SIG-M5 treated with dmso at 0.1 percent for 504 hours (cell line): ENCODE data around the gene ING5.
"Not testable (repeated sequence)": the region's sequence is repeated elsewhere in the genome, so short reads cannot be mapped to it uniquely, and the experiment has no call there.

ENCODE experiments used
- DNase-seq: peaks from one replicate; lab custom pipeline; 2025; ENCODE audit not compliant: unreplicated experiment; lab: John Stamatoyannopoulos, UW

The ING5 gene

DNA sequence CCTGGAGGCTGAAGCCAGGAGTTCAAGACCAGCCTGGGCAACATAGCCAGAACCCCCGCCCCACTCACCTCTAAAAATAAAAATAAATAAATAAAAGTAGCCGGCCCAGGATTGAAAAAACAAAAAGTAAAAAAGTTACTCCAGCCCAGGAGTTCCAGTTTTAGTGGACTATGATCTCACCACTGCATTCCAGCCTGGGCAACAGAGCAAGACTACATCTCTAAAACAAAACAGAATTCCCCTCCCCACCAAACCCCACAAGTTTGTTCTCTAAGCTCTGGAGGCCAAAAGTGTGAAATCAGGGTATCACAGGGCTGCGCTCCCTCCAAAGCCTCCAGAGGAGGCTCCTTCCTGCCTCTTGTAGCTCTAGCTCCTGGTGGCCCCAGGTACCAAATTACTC is 34.3 kb downstream of the ING5 start:
- DNase-seq, result no peak

GRCh38 chr2:241738040-241738686 is 36.3 kb downstream of the ING5 start:
- no peak for DNase-seq

- DNase-seq, result no peak
These were observed 37.3 kb downstream of the ING5 start for GRCh38 chr2:241739177-241739576.

GRCh38 chr2:241739651-241740050 is 37.8 kb downstream of the ING5 start:
- no peak for DNase-seq

DNA sequence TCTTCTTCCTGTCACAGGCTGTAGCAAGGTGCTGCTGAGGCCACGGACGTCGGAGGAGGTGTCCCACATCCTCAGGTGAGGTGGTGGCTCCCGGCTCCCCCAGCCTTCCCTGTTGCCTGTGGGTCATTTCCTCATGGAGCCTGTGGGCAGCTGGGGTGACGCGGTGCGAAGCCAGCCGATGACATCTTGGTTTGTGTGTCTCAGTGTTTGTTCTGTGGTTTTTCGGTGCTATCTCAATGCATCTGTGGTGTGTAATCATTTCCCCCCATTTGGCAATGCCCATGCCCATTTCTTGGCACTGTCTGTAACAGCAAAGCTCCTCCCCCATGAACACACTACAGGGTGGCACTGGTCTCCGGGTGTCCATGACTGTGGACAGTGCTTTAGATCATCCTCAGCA is 39.2 kb downstream of the ING5 start:
- DNase-seq, result no peak

DNA sequence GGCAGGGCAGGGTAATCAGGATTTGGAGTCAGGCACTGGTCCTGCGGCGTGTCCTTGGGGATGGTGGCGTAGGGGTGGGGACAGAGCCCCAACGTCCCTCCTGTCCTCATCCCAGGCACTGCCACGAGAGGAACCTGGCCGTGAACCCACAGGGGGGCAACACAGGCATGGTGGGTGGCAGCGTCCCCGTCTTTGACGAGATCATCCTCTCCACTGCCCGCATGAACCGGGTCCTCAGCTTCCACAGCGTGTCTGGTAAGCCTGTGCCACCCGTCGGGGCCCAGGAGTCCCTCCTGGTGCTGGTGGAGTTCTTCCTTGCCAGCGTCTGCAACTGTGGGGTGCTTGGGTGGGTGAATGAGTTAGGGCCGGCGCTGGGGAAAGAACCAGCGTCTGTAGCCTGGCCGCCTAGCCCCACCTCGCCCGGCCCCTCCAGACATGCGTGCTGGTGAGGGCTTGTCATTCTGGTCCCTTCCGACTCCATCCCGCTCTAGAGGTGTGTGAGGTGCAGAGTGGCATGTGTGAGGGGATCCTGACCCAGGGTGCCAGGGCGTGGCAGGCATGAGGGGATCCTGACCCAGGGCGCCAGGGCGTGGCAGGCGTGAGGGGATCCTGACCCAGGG is 40.6 kb downstream of the ING5 start:
- no peak for DNase-seq

- not testable (repeated sequence) for DNase-seq
These were observed 41.2 kb downstream of the ING5 start for GRCh38 chr2:241743008-241743407.

GRCh38 chr2:241743620-241744019 is 41.8 kb downstream of the ING5 start:
- no peak for DNase-seq

DNA sequence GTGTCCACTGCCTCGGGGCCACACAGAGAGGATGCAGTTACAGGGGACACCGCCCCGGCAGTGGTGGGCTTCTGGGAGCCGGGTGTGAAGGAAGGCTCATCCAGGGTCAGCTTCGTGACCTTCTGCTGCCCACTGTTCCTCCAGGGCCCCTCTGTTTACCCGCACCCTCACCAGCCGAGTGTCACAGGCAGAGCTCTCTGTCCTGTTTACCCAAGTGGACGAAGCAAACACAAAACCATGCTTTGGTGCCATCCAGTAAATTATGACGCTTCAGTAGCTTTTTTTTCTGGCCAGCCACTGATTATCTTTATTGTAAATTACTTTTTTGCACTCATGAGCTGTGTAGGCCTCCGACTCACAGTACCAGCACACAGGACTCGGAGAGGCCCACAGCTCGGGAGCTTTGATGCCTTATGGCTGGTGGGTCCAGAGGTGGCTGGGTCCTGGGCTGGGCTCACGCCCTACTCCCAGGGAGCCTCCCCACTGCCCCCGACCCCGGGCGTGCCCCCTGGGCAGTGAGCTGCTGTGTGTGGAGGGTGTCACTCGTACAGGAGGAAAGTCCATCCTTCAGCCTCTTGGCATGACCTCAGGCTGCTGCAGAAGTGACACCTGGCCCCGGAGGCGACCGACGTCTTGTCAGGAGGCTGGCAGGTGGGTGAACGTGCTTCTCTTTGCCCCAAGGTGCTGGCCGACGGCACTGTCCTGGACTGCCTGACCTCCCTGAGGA is 42.4 kb downstream of the ING5 start:
- no peak for DNase-seq

DNA sequence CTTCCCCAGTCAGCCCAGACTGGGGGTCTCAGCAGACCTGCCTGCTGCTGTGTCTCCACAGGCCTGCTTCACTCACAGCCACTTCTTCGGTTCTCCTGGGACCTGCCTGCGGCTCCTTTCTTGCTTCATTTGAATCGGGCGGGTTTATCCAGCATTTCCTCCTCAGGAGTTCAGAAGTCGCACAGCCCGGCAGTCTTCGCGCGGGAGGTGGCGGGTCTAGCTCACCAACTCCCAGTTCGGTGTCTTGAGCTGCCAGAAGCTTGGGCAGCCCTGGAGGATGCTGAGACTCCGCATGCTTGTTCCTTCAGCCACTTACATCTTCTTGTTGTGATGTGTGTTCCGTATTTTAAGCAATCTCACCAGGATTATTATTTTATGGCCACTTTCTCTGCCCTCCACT is 43.4 kb downstream of the ING5 start:
- no peak for DNase-seq

GRCh38 chr2:241746084-241746483 is 44.2 kb downstream of the ING5 start:
- no peak for DNase-seq

DNA sequence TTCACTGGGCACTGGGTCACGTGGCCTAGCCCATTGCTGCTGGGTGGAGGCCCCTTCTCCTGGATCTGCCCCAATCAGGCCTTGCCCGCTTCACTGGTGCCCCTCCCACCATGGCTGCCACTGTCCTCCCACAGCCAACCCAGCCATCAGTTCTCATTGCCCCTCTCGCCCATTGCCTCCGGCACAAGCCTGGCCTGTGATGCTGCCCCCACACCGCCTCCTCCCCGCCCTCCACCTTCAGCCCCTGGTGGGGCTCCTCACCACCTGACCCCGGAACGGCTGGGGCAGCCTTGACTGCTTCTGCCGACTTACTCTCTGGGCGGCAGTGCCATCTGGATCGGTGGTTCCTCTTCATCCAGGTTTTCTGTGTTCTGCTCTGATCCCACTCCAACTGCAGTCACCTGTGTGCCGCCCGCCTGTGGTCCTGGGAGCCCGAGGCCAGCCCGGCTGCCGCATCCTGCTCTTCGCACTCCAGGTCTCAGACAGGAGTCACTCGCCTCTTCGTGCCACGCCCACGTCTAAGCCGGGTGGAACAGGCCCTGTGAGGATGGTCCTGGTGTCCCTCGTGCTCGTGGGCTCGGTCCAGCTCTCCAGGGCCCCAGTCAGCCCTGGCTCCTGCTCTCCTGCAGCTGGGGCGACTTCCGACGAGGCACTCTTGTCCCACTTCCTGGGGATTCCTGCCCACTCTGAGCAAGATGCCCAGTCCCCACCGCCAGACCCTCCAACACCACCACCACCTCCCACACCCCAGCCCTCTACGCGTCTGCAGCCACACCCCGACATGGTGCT is 46.8 kb downstream of the ING5 start:
- no peak for DNase-seq

GRCh38 chr2:241750076-241750840 is 48.4 kb downstream of the ING5 start:
- no peak for DNase-seq

DNA sequence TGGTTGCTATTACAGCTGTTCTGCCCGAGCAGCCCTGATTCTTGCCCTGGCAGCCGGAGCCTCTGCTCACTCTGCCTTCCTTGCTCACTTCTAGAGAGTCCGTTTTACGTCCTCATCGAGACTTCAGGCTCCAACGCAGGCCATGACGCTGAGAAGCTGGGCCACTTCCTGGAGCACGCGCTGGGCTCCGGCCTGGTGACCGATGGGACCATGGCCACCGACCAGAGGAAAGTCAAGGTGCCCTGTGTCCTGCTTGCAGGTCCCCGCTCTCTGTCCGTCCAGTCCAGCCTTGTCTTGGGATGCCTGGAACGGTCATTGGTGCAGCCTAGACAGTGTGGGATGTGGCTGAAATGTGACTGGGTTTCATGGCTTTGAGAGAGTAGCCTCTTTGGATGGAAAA is 49.3 kb downstream of the ING5 start:
- DNase-seq, result no peak

- DNase-seq, result no peak
These were observed 49.9 kb downstream of the ING5 start for GRCh38 chr2:241751776-241752175.

- no peak for DNase-seq
These were observed 50.4 kb downstream of the ING5 start for GRCh38 chr2:241752253-241752652.

DNA sequence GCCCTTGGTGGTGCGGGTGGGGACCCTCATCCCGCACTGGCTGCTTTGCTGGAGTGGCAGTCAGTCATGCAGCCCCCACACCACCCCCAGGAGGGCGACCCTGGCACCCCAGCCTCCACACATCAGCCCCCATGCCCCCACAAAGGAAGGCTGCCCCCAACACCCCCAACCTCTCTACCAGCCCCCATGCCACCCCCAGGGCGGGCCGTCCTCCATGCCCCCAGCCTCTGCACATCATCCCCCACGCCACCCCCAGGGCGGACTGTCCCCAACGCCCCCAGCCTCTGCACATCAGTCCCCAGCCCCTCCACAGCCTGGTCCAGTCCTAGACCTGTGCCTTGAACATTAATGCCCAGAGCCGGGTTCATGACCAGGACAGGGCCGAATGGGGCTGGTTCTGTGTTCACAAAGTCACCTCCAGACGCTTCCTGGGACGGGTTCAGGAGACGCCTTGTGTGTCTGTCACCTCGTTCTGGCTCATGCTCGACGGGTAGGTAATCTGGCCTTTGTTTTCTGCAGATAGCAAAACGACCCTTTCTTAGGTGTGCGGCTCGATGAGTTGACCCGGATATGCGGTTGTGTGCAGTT is 50.9 kb downstream of the ING5 start:
- no peak for DNase-seq

DNA sequence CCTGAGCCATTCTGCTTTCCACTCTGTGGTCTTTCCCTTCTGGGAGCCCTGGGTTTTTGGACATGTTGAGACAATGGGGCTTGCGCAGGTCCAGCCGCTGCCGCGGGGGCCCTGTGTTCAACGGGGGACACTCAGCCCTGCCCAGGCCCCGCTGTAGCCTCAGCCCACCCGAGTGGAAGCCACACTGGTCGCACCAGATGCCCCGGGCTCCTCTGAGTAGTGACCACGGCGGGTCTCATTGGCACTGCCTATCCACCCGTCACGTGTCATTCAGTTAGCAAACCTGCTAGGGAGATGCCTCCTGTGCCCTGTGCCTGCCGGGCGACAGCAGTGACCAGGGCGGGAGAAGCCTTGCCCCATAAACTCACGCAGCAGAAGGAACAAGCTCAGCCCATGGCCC is 51.7 kb downstream of the ING5 start:
- no peak for DNase-seq

DNA sequence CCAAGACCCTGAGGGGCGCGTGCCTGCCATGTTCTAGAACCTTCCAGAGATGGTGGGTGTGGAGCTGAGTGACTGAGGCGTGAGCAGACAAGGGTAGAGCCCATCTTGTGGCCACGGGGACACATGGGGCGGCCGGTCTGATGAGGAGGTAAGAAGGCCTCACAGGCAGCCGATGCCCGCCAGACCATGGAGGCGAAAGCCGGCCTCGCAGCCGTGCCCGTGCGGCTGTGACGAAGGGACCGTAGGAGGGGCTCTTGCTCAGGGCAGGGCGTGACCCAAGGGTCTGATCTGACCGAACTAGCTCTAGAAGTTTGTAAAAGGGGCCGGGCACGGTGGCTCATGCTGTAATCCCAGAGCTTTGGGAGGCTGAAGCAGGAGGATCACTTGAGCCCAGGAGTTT is 52.2 kb downstream of the ING5 start:
- DNase-seq, result no peak

DNA sequence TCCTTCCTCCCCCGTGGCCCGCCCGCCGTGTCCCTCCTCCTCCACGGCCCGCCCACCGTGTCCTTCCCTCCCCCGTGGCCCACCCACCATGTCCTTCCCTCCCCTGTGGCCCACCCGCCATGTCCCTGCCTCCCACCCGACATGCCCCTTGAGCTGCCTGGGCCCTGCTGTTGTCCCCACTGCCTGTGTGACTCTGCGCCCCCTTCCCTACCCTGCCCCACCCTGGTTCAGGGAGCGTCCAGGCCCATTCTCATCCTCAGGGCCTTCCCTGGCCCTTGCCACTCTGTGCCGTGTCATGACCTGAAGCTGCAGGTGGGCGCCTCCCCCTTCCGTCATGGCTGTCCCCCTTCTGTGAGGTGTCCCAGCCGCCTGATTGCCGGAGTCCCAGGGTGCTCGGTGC is 53.3 kb downstream of the ING5 start:
- no peak for DNase-seq

DNA sequence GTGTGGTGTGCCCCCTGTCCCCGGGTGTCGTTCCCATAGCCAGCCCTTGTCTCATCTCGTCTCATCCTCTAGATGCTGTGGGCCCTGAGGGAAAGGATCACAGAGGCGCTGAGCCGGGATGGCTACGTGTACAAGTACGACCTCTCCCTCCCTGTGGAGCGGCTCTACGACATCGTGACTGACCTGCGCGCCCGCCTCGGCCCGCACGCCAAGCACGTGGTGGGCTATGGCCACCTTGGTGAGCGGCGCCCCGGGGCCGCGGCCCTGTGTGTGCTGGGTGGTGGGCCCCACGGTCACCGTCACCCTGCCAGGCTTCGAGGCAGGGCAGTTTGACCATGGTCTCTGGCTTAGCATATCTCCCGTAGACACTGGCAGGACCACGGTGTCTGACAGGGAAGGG is 53.9 kb downstream of the ING5 start:
- DNase-seq, result no peak
